Stimulated activated CD8-positive, alpha-beta memory T cell treated with anti-CD3 and anti-CD28 coated beads, Interleukin-12 subunit alpha, Interleukin-12 subunit beta, amount 100 ng/mL, for 24 hours (primary cell): ENCODE results near the gene PRND.
"Not testable (repeated sequence)": the region's sequence is repeated elsewhere in the genome, so short reads cannot be mapped to it uniquely, and the experiment has no call there.

ENCODE experiments used
- DNase-seq: peaks from one replicate; pipeline ENCODE4 v3.0.0-alpha.2; 2020; ENCODE audit errors: extremely low read depth

PRND gene

GRCh38 chr20:4708856-4709255 lies 12.9 kb upstream of the PRND start:
- no peak for DNase-seq

DNA sequence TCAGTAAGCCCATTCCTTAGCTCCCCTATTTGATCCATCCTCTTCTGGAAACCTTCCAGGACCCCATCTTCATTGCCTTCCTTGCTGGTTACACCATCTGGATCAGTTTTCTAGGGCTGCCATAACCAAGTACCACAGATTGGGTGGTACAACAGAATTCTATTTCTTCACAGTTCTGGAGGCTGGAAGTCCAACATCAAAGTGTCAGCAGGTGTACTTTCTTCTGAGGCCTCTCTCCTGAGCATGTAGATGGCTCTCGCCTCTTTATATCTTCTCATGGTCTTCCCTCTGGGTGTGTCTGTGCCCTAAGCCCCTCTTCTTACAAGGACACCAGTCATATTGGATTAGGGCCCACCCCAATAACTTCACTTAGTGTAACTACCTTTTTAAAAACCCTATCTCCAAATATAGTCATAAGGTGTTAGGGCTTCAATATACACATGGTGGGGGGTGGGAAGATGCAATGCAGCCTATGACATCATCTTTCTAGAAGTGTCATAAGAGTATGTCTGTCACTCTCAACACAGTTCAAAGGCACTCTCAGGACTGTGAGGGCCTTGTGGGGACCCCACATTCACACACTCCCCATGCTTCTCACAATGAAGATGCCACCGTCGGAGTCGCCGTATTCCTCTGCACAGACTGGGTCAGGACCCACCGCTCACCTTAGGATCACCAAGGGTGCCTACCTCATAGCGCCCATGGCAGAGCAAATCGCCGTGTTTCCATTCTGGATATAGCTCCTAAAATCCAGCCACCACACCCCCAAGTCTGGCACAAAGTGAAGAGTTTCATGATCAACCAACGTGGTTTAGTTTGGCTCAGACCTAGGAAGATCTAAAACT lies 12.2 kb upstream of the PRND start:
- DNase-seq, result no peak

- DNase-seq, result no peak
Measured at GRCh38 chr20:4710106-4710475, 11.6 kb upstream of the PRND start.

DNA sequence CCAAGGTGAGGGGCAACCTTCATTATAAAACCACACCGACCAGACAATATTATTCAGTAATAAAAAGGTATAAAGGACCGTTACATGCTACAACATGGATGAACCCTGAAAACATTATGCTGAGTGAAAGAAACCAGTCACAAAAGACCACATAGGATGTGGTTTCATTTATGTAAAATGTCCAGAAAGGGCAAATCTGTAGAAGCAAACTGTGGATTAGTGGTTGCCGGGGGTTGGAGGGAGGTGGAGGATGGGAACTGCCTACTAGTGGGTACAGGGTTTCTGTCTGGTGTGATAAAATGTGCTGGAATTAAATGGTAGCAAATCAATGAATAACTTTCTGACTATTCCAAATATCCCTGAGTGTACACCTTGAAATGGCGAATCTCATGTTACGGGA lies 10.2 kb upstream of the PRND start:
- no peak for DNase-seq

- no peak for DNase-seq
Measured at GRCh38 chr20:4713401-4713800, 8.3 kb upstream of the PRND start.

- DNase-seq, result no peak
Measured at GRCh38 chr20:4714818-4715217, 6.9 kb upstream of the PRND start.

DNA sequence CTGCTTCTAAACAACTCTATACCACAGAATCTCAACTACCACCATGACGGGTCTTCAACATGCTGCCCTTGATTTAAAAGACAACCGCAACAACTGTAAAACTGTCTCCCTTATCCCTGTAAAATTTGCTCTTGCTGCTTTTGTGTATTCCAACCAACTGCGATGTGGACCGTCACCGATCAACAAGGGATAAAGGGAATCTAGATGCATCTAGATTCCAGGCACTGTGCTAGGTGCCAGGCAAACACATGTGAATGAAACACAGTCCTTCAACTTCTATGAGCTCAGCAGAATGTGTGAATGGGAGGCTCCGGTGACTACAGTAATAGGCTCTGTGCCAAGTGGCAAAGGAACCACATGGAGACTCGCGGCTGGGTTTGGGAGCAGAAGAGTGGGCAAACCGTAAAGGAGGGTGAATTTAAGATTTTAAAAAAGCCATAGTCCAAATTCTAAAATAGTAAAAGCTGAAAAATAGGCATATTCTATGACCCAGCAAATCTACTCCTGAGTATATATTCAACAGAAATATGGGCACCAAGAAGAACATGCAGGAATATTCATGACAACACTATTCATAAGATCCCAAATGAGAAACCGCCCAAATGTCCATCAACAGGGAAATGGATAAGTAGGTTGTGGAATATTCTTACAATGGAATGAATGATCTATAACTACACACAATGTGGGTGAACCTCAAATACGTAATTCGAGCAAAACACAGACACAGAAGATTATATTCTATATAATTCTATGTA lies 3.7 kb upstream of the PRND start:
- no peak for DNase-seq

GRCh38 chr20:4719190-4719589 lies 2.5 kb upstream of the PRND start:
- no peak for DNase-seq

GRCh38 chr20:4720041-4720976 lies 1.4 kb upstream of the PRND start:
- peak; percentile 32 for DNase-seq

DNA sequence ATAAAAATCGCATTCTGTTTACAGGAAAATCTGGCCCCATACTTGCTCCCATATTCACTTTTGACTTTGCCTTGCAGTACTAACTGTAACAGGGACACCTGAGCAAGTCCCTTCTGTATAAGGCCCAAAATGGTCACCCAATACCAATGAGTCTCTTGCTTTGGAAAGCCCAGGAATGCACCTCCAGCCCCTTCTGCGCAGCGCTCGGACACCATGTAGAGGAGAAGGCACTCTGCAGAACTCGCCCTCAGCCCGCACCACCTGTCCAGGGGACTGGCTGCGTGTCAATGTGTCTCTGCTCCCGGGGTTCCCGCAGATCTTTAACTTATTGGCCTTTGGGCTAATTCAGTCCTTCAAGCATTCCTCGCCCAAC lies 746 bp upstream of the PRND start:
- no peak for DNase-seq

- DNase-seq, result no peak
Measured at GRCh38 chr20:4722571-4722970, 862 bp downstream of the PRND start.

GRCh38 chr20:4722993-4723392 lies 1.3 kb downstream of the PRND start:
- DNase-seq, result no peak

GRCh38 chr20:4723553-4723952 lies 1.8 kb downstream of the PRND start:
- DNase-seq, result not testable (repeated sequence)

DNA sequence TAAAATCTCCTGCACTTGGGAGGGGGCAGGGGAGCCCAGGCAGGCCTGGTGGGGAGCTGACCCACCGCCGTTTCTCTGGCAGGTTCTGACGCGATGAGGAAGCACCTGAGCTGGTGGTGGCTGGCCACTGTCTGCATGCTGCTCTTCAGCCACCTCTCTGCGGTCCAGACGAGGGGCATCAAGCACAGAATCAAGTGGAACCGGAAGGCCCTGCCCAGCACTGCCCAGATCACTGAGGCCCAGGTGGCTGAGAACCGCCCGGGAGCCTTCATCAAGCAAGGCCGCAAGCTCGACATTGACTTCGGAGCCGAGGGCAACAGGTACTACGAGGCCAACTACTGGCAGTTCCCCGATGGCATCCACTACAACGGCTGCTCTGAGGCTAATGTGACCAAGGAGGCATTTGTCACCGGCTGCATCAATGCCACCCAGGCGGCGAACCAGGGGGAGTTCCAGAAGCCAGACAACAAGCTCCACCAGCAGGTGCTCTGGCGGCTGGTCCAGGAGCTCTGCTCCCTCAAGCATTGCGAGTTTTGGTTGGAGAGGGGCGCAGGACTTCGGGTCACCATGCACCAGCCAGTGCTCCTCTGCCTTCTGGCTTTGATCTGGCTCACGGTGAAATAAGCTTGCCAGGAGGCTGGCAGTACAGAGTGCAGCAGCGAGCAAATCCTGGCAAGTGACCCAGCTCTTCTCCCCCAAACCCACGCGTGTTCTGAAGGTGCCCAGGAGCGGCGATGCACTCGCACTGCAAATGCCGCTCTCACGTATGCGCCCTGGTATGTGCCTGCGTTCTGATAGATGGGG lies 3.0 kb downstream of the PRND start:
- no peak for DNase-seq

DNA sequence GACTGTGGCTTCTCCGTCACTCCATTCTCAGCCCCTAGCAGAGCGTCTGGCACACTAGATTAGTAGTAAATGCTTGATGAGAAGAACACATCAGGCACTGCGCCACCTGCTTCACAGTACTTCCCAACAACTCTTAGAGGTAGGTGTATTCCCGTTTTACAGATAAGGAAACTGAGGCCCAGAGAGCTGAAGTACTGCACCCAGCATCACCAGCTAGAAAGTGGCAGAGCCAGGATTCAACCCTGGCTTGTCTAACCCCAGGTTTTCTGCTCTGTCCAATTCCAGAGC lies 3.5 kb downstream of the PRND start:
- no peak for DNase-seq

GRCh38 chr20:4726710-4727397 lies 5.1 kb downstream of the PRND start:
- DNase-seq, result no peak

GRCh38 chr20:4728120-4728760 lies 6.5 kb downstream of the PRND start:
- no peak for DNase-seq

DNA sequence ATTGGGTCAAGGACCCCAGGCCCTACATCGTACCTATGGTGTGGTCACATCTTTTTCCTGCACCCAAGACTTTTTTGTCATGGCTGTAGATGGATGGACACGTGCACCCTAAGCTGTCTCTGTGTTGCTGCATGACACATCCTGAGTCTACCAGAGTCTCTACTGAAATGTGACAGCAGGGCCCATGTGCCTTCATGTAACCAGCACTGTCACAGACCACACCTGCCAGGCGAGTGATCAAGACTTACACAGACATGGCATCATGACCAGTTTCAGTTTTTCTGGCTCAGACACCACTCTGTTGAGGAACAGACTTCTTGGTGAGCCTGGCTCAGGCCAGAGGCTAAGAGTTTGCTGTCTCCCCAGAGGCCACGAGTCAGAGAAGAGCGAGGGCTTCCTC lies 7.6 kb downstream of the PRND start:
- no peak for DNase-seq

DNA sequence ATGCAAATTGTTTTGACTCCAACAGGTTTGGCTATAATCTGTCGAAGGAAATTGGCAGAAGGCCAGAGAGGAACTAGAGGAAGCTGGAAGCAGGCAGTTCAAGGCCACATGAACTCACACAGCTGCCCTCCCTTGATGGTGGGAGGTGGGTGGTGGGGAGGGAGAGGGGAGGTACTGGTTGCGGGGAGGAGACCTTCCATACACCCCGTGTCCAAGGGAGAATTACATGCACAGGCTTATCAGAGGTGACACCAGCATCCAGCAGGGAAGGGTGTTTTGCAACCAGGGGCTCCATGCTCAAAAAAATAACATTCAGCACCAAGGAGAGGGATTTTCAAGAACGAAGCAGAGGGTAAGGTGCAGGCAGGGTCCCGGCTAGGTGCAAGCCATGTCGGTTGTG lies 9.1 kb downstream of the PRND start:
- no peak for DNase-seq

DNA sequence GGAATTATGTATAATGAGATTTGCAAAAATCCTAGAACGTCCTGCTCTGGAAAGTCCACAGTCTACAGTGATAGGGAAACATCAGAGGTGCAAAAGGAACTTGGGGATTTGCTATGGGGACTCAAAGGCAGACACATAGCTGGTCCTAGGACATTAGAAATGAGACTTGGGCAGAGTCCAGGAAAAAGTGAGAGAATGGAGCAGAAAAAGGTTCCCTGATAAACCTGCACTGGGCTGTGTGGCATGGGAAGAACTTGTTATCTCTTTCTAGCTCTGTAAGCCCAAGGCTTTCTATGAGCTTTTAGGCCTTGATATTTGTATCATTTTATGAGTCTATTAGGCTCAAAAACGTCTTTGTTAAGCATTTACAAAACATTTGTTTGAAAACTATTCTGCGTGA lies 15.2 kb downstream of the PRND start:
- no peak for DNase-seq
